NCI-H2107 treated with DMSO at 0.1 percent for 48 hours (cell line): ENCODE measurements around the gene ZBTB49.
"Not testable (repeated sequence)": the region's sequence is repeated elsewhere in the genome, so short reads cannot be mapped to it uniquely, and the experiment has no call there.

Experiments used
- DNase-seq: peaks from one replicate; lab custom pipeline; 2025; ENCODE audit not compliant: unreplicated experiment; lab: John Stamatoyannopoulos, UW

ZBTB49 gene, protein sequence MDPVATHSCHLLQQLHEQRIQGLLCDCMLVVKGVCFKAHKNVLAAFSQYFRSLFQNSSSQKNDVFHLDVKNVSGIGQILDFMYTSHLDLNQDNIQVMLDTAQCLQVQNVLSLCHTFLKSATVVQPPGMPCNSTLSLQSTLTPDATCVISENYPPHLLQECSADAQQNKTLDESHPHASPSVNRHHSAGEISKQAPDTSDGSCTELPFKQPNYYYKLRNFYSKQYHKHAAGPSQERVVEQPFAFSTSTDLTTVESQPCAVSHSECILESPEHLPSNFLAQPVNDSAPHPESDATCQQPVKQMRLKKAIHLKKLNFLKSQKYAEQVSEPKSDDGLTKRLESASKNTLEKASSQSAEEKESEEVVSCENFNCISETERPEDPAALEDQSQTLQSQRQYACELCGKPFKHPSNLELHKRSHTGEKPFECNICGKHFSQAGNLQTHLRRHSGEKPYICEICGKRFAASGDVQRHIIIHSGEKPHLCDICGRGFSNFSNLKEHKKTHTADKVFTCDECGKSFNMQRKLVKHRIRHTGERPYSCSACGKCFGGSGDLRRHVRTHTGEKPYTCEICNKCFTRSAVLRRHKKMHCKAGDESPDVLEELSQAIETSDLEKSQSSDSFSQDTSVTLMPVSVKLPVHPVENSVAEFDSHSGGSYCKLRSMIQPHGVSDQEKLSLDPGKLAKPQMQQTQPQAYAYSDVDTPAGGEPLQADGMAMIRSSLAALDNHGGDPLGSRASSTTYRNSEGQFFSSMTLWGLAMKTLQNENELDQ

GRCh38 chr4:4289941-4290850 lies at the start of gene ZBTB49, which contains the start of gene LYAR:
TSS of gene ZBTB49 (plus strand) at chr4:4290251. CDS start at chr4:4299946, 9,695 bp downstream.
TSS of gene LYAR (minus strand) at chr4:4290154. CDS start at chr4:4283742, 6,412 bp downstream.
- DNase-seq, result peak; percentile 51

GRCh38 chr4:4245172-4245571 lies 44.9 kb upstream of the ZBTB49 start:
- DNase-seq, result no peak

- DNase-seq, result no peak
Observed at GRCh38 chr4:4247696-4248028, 42.4 kb upstream of the ZBTB49 start.

DNA sequence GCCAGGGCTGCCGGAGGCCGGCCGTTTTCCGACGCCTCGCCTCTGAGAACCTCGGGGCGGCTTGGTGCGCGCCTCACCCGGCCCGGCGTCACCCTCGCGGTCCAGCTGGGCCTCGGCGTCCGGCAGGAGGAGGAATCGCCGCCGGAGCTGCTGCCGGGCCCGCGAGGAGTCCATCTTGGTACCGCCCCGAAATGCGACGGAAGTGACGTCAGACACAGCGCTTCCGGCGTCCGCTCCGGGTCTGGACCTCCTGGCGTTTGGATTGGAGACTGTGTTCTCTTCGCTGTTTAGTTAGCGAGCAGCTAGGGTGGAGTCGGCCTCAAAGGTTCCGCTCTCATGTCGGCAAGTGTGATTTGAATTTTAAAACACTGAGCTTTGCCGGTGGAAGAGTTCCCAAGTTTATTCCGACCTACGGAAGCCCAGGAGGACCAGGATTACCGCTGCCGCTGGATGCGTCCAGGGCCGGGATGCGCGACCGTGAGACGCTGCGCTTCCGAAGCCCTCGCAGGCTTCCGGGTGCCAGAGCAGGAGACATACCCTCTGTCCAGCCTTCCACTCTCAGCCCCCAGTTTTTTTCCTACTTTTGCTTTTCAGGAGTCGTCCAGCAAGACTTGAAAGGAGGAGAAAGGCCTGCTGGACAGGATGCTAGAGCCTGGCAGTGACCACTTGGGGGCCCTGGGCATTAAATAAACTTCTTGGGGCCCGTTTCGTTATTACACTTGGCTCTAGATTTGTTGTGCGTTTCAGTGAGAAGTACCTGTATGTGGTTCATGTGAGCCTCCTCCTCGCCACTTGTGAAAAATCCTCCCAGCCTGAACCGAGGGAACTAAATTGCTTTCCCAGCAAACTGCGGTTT lies 41.8 kb upstream of the ZBTB49 start, which contains the start of gene TMEM128:
Gene TMEM128 (minus strand): TSS at position 195 of the 856 bp plus-strand sequence. CDS start 21 bp downstream, at position 174.
- peak; percentile 56 for DNase-seq

GRCh38 chr4:4248885-4249203 lies 41.2 kb upstream of the ZBTB49 start:
- DNase-seq, result no peak

DNA sequence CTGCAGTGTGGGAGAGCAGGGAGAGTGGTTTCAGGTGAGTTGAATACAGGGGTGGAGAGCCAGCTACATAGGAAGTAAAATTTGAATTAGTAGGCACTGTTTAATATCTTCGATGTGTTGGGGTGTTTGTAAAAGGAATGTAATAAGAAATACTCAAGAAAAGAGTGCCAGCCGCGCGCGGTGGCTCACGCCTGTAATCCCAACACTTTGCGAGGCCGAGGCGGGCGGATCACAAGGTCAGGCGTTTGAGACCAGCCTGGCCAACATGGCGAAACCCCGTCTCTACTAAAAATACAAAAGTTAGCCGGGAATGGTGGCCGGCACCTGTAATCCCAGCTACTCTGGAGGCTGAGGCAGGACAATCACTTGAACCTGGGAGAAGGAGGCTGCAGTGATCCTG lies 40.7 kb upstream of the ZBTB49 start:
- DNase-seq, result not testable (repeated sequence)

DNA sequence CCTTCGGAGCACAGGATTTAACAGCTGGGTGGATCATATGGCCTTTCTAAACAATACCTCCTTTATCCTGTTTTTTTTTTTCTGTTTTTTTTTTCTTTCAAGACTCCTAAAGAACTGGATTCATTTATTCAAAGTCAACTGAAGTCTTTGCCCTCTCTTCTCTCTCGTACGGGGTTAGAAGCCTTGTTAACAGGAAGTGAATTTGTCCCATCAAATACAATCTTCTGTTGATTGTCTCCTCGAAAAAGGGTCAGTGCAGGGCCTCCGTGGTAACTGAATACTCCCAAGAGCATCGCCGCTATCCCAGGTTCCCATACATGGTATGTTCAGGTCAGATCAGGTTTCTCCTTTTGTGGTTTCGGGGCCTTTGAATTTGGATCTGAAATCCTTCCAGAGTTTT lies 40.2 kb upstream of the ZBTB49 start:
- peak; percentile 59 for DNase-seq

DNA sequence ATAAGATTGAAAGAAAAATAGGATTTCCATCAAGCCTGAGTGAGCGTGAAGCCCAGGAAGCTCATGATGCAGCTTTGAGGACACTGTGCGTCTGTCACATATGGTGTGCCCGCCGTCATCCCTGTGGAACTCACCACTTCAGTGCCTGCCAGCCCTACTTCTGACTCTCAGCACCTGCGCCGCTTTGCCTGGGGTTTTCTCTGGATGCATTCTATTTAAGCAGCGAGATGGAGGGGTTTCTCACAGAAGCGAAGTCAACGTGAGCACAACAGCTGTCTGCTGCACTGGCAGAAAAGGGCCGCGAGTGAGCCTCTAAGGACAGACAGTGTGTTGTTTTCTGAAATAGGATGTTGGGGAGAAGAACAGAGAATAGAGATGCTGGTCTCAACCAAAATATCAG lies 35.9 kb upstream of the ZBTB49 start:
- no peak for DNase-seq

- no peak for DNase-seq
Observed at GRCh38 chr4:4254666-4255065, 35.4 kb upstream of the ZBTB49 start.

DNA sequence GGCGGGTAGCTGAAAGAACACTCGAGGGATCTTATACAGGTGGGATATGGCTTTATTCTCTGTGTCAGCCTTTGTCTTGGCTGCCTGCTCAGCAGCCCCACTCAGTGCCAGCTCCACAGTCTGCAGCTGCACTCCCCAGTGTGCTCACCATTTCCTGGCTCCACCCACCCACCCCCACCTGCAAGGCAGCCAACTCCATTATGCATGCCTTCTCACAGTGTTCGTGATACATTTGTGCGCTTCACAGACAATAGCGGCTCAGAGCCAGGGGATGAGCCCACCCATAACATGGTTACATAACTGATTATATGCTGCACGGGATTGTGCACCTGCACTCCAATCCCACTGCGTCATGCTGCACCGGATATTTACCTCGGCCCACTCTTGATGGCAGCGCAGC lies 33.3 kb upstream of the ZBTB49 start:
- DNase-seq, result no peak

DNA sequence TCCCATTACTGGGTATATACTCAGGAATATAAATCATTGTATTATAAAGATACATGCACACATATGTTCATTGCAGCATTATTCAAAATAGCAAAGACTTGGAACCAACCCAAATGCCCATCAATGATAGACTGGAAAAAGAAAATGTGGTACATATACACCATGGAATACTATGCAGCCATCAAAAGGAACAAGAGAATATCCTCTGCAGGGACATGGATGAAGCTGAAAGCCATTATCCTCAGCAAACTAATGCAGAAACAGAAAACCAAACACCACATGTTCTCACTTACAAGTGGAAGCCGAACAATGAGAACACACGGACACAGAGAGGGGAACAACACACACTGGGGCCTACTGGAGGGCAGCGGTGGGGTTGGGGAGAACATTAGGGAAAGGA lies 32.3 kb upstream of the ZBTB49 start:
- DNase-seq, result not testable (repeated sequence)

- no peak for DNase-seq
Observed at GRCh38 chr4:4259484-4260100, 30.5 kb upstream of the ZBTB49 start.

DNA sequence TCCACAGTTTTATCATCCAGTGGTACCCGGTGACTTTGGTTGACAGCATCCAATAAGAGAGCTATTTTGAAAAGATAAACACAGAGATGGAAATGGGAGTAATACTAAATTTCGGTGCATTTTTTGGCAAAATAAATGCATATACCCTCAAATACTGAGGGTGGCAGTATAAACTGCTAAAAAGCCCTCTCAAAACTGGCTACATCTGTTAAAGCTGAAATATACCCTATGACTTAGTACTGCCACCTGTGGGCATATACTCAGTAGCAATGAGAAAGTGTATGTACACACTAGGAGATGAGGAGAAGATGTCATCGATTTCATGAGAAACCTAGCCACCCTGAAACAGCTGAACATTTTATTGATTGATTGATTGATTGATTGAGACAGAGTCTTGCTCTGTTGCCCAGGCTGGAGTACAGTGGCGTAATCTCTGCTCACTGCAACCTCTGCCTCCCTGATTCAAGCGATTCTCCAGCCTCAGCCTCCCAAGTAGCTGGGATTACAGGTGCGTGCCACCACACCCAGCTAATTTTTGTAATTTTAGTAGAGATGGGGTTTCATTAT lies 29.8 kb upstream of the ZBTB49 start:
- peak; percentile 24 for DNase-seq

DNA sequence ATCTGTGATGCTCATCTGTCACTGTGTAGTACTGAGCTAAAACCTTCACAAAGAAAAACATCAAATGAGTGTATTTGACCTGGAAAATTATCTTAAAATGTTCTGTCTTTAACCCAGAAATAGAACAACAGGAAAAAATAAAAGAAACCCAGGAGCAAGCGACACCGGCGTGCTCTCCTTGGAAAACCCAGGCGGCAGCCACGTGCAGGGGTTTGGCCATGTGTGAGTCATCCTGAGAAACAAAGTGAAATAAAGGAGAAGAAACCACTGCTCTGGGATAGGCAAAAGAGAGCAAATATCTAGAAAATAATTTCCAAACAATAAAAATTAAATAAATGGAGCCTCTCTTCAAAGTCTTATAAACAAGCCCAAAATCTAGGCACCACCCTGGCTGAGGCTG lies 22.1 kb upstream of the ZBTB49 start:
- DNase-seq, result no peak

- DNase-seq, result no peak
Observed at GRCh38 chr4:4268776-4269175, 21.3 kb upstream of the ZBTB49 start.

- no peak for DNase-seq
Observed at GRCh38 chr4:4269331-4269731, 20.7 kb upstream of the ZBTB49 start.

GRCh38 chr4:4269856-4270255 lies 20.2 kb upstream of the ZBTB49 start:
- no peak for DNase-seq

- DNase-seq, result no peak
Observed at GRCh38 chr4:4270529-4270928, 19.5 kb upstream of the ZBTB49 start.

DNA sequence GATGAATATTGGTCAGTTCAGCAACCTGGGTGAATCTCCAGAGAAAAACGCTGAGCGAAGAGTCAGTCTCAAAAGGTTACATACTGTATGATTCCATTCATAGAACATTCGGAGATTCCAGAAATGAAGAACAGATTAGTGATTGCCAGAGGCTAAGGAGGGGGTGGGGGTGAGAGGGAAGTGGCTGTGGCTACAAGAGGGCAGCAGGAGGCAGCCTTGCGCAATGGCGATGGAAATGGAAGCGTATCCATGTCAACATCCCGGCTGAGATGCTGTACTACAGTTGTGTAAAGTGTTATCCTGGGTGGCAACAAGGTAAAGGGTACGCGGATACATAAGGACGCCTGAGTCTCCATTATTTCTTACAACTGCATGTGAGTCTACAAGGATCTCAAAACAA lies 18.1 kb upstream of the ZBTB49 start:
- no peak for DNase-seq

- DNase-seq, result no peak
Observed at GRCh38 chr4:4274226-4274625, 15.8 kb upstream of the ZBTB49 start.
